GM21528 (cell line): ENCODE data around the gene C1QA.

ENCODE experiments used
- ATAC-seq: cut with Tn5 transposase; IDR thresholded peaks from one replicate; pipeline ENCODE4 v1.9.1; 2021; ENCODE audit warnings: mild to moderate bottlenecking, moderate library complexity; ENCODE audit not compliant: unreplicated experiment, low FRiP score

The C1QA gene, protein sequence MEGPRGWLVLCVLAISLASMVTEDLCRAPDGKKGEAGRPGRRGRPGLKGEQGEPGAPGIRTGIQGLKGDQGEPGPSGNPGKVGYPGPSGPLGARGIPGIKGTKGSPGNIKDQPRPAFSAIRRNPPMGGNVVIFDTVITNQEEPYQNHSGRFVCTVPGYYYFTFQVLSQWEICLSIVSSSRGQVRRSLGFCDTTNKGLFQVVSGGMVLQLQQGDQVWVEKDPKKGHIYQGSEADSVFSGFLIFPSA

DNA sequence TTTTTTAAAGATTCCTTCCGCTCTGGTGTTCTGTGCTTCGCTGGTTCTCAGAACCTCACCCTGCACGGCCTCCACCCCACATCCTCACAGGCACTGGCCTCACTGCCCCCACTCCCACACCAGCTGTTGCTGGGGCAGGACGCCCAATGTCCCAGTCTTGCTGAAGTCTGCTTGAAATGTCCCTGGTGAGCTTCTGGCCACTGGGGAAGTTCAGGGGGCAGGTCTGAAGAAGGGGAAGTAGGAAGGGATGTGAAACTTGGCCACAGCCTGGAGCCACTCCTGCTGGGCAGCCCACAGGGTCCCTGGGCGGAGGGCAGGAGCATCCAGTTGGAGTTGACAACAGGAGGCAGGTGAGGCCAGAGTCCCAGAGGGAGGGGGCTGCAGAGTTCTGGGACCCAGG is at the start of gene C1QA:
TSS of gene C1QA (plus strand) at position 276 of the 400 bp plus-strand sequence. CDS start 989 bp downstream, outside the sequence.
- no peak for ATAC-seq

DNA sequence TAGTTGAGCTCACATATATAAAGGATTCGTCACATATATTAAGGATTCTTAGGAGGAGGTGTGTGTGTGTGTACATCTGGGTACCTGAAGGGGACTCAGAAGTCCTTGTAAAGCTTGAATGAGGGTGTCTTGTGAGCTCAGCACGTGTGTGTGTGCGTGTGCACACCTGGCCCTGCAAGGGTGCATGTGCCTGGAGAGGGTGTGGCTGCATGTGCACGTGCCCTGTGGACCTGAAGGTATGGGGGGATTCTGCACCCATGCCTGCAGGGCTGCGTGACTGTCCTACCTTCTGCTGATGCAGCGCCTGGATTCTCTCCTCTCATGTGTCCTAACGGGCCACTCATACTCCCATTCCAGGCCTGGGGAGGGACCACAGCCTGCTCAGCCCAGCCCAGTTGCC is 49.2 kb upstream of the C1QA start:
- no peak for ATAC-seq

DNA sequence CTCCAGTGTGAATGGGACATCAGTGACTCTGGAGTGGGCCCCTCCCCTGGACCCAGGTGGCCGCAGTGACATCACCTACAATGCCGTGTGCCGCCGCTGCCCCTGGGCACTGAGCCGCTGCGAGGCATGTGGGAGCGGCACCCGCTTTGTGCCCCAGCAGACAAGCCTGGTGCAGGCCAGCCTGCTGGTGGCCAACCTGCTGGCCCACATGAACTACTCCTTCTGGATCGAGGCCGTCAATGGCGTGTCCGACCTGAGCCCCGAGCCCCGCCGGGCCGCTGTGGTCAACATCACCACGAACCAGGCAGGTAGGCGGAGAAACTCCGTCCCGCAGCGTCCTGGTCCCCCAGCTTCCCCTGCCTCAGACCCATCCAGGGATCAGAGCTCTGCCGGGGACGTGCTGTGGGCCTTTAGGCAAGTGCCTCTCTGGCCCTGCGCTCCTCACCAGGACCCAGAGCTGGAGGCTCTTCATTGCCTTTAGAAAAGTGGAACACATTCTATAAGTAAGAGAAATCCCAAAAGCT is 47.5 kb upstream of the C1QA start:
- ATAC-seq = no peak

DNA sequence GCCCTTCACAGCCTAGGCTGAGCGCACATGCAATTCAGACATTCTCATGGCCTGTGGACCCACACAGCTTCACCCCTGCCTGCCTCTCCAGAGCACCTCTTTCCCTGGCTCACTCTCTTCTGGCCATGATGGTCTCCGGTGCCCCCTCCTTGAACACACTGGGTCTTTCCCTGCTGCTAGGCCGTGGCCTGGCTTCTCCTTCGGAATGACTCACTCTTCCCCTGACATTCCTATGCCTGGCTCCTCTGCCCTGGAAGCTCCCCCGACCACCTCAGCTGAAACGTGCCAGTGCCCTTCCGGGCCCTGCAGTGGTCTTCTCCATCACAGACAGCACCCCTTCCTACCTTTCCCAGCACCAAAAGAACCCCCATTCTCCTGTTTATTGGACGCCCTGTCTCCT is 44.9 kb upstream of the C1QA start:
- no peak for ATAC-seq

DNA sequence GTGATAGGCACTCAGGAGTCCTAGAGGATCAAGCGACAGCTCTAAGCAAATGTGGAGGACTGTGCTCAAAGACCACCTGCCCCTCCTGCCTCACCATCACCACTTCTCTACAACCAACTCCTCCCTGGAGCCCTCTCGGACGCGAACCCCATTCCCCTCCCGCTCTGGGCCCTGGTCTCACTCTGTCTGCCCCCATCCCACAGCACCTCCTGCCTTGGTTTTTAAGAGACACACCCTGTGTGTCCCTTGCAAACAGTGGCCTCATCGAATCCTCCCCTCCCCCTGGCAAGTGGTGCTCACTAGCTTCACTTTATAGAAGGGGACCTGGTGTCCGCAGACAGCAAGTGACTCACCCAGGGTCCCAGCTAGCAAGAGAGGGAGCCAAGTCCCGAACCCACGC is 44.4 kb upstream of the C1QA start:
- no peak for ATAC-seq

DNA sequence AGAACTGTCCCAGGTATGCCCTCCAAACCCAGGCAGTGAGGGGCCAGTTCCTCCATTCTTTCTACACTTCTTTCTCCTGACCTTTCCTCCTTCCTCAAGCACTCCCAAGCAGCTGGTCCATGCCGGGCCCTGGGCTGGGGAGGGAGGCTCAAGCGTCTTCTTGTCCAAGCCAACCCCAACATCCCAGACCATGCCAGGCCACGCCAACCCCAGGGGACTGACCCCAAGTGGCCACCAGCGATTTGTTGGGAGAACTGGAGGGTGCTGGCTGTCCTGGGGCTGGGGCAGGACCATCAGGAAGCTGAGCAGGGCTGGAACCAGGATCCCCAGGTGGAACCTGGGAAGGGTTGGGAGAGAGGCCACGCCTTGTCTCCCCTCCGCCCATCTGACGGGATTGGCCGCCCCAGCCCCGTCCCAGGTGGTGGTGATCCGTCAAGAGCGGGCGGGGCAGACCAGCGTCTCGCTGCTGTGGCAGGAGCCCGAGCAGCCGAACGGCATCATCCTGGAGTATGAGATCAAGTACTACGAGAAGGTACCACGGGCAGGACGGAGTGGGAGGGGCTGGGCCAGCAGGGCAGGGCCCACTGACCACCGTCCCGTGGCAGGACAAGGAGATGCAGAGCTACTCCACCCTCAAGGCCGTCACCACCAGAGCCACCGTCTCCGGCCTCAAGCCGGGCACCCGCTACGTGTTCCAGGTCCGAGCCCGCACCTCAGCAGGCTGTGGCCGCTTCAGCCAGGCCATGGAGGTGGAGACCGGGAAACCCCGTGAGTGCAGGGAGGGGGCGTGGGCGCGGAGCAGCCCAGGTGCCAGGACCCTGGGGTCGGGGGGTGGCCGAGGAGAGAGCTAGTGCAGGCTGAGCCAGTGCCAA is 43.3 kb upstream of the C1QA start:
- ATAC-seq = no peak

DNA sequence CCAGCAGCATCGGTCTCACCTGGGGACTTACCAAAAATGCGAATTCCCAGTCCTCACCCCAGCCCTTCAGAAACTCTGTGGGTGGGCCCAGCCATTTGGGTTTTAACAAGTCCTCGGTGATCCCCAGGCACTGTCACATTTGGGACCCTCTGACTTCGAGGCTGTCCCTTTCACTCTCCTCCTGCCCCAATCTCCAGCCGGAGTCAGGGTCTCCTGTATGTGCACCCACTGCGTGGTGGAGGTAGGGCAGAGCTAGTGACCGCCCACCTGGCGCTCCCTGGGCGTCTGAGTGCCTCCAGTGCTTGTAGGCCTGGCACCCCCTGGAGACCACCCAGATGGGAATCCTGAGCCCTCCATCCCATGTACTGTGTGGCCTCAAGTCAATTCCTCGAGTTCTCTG is 42.0 kb upstream of the C1QA start:
- ATAC-seq = no peak

DNA sequence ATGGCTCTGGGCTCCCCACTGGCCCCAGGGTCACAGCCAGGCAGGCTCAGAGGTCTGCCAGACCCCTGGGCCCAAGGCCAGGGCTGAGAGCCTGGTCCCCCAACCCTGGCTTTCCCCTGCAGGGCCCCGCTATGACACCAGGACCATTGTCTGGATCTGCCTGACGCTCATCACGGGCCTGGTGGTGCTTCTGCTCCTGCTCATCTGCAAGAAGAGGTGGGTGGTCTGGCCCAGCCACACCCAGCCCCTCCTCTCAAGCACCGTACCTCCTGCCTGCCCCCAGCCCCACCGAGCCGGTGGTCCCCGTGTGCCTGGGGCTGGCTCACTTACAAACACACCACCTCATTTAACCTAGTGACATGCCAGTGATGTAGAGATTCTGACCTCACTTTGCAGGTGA is 41.3 kb upstream of the C1QA start:
- no peak for ATAC-seq

DNA sequence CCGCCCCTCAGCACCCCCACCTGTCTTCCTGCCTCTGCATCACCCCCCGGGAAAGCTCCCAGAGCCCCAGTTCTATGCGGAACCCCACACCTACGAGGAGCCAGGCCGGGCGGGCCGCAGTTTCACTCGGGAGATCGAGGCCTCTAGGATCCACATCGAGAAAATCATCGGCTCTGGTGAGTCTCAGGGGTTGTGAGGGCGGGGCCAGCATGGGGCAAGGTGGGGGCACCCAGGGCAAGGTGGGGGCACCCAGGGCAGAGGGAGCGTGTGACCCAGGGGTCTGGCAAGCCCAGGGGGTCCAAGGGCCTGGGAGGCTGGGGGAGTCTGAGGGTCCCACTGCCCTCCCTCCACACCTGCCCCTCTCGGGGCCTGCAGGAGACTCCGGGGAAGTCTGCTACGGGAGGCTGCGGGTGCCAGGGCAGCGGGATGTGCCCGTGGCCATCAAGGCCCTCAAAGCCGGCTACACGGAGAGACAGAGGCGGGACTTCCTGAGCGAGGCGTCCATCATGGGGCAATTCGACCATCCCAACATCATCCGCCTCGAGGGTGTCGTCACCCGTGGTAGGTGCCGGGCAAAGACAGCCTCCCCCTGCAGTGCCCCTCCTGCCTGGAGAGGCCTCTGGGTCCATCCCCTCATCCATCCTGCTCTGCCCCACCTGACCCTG is 39.0 kb upstream of the C1QA start:
- no peak for ATAC-seq

DNA sequence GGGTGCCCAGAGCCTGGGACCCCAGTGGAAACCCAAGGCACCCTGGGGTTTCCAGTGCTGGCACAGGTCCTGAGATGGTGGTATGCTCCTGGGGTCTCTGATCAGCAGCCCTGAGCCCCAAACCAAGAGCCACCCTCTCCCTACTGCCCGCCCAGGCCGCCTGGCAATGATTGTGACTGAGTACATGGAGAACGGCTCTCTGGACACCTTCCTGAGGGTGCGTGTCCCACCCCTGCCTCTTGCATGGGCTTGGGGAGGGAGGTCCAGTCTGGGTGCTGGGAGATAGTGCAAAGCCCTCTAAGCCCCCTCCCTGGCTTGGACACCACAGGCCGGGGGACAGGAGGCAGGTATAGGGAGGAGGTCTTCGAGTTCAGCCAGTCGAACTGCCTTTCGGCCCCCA is 38.4 kb upstream of the C1QA start:
- no peak for ATAC-seq

DNA sequence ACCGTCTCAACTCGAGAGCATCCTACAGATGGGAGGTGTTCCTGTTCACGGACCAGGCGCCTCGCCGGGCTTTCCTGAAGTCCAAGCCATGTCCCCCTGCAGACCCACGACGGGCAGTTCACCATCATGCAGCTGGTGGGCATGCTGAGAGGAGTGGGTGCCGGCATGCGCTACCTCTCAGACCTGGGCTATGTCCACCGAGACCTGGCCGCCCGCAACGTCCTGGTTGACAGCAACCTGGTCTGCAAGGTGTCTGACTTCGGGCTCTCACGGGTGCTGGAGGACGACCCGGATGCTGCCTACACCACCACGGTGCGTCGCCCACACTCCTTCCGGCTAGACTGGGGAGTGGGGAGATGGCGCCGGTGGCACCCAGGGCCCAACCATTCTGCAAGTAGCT is 37.7 kb upstream of the C1QA start:
- no peak for ATAC-seq

DNA sequence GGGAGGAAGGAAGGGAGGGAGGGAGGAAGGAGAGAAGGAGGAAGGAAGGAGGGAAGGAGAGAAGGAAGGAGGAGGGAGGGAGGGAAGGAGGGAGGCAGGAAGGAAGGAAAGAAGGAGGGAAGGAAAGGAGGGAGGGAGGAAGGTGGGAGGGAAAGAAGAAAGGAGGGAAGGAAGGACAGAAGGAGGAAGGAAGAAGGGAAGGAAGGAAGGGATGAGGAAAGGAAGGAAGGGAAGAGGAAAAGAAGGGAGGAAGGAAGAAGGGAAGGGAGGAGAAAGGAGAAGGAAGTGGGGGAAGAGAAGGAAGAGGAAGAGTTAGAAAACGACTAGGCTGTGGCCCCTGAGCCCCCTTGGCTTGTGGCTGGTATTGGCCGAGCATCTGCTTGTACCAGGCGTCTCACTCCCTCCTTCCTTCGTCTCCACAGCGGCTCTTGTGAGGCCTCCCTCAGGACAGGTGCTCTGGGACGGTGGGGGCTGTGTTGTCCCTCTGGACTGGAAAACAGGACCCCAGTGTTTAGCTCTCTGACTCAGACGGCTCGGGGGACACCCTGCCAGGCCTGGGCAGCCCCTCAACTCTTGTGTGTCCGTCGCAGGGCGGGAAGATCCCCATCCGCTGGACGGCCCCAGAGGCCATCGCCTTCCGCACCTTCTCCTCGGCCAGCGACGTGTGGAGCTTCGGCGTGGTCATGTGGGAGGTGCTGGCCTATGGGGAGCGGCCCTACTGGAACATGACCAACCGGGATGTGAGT is 36.2 kb upstream of the C1QA start:
- ATAC-seq = no peak

DNA sequence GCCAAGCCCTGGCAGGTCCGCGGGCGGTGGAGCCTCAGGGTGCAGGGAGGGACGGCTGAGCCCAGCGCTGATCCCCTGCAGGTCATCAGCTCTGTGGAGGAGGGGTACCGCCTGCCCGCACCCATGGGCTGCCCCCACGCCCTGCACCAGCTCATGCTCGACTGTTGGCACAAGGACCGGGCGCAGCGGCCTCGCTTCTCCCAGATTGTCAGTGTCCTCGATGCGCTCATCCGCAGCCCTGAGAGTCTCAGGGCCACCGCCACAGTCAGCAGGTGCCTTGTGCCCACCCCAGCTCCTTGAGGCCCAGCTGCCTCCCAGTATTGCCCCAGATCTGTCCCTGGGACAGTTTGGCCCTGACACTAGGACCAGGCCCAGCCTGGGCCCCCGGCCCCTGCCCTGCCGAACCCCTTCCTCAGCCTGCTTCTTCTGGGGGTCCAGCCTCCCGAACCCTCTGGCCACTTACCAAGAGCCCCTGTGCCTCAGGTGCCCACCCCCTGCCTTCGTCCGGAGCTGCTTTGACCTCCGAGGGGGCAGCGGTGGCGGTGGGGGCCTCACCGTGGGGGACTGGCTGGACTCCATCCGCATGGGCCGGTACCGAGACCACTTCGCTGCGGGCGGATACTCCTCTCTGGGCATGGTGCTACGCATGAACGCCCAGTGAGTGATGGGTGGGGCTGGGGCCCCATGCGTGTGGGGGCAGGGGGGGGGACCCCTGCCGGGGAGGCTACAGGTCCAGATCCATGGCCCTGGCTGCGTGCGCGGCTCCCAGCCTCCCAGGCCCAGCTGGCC is 35.4 kb upstream of the C1QA start:
- no peak for ATAC-seq

DNA sequence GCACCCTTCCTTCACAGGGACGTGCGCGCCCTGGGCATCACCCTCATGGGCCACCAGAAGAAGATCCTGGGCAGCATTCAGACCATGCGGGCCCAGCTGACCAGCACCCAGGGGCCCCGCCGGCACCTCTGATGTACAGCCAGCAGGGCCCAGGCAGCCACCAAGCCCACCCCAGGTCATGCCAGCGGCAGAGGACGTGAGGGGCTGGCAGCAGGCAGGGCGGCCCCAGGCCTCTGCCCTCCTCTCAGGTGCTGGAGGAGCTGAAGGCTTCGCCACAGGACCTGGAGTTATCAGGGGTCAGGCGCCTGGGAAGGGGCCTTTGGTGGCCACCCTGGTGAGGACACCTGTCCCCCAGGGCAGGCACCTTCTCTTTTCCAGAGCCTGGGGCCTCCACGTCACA is 34.8 kb upstream of the C1QA start:
- no peak for ATAC-seq

DNA sequence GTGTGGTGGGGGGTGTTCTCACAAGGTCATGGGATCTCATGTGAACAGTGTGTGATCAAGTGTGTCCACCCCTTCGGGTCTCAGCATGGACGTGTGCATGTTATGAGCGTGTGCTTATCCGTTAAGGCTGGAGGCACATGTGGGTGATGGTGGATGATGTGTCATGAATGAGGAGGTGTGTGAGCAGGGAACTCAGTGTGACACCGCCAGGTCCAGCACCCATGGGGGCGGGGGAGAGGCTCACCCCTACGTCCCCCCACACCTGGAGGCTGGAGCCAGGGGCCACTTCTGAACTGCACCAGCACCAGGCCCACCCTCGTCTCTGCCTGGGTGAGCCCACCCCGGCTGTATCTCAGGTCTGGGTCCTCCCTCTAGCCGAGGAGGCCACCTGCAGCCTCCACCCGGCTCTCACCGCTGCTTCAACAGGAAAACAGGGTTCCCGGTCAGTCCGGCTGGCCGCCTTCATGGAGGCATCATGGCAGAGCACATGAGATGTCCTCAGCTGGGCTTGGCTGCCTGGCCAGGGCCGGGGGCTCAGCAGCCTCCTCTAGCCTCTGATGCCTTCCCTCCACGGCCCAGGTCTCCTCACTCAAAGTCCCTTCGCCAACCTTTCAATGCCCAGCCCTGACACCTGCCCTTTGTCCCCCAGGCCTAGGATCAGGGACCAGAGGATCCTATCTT is 34.2 kb upstream of the C1QA start:
- no peak for ATAC-seq

DNA sequence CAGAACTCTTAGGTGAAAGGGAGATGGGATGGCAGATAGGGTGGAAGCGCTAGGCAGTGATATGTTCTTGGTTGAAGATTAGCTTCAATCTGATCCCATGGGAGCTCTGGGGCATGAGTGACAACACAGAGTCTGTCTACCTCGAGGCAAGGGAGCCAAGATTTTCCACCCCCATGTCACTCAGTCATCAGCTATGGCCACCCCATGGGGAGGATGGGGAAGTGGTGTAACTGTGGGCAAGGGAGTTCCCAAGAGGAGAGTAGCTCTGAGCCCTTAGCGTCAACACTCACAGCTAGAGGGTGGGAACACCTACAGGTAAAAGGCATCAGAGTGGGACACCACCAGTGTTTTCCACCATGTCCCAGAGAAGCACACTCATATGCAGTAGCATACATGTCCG is 30.3 kb upstream of the C1QA start:
- no peak for ATAC-seq

DNA sequence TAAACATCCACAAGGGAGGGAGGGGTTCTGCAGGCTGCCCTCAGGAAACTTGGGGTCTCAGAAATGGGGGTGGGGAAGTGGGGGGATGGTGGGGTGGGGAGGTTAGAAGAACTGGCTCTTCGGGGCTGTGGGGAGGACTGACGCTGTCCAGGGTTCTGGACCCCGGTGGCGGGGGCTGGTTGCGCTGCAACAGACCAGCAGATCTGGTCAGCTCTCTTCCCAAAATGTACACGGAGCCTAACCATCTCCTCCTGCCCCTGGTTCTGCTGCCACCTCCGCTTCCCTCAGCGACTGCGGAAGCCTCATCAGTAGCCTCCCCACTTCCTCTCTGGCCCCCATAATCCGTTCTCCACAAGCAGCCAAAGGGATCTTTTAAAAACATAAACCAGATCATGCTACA is 29.3 kb upstream of the C1QA start:
- no peak for ATAC-seq

DNA sequence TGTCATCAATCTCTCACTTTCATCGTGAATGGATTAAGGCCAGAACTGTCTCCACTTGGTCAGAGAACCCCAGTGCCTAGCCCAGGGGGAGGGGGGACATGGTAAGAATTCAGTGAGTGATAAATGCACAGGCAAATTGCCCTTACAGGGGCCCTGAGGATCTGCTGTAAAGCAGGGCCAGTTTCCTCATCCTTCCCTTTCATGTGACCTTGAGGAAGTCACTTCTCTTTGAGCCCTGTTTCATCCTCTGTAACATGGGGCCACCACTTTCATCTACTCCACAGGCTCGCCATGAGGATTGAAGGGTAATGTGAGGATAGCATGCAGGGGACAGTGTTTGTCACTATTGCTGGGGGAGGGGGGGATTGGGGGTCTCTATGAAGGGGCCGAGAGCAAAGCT is 28.1 kb upstream of the C1QA start:
- no peak for ATAC-seq

DNA sequence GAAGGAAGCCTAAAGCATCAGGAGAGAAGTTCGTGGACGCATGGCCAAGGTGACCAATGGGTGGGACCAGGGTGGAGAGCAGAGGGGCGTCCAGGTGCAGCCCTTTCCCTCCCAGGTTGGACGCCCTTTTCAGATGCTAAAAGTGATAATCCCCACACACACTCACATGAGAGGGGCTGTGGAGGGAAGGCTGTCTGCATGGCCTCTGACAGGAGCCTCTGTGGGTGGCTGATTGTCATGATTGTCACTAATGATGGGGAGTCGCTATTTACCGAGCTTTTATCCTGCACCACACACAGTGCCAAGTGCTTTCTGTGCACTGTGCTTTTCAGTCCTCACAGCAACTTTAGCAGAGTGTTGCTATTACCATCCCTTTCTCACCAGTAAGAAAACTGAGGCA is 27.1 kb upstream of the C1QA start:
- ATAC-seq = no peak
